Measurements from ENCODE around the gene FBXW11. TPM values are rescaled to one million over a fixed set of nuclear protein-coding genes. Genes with fewer than 3 reads are reported as not detected.

The FBXW11 gene
- total and polyA plus RNA-seq, 10 of the 15 experiments (the other 5 are each of a cell fraction or from before 2014, with no cell fraction given) = 4.3 to 61.5 (median 40.0) TPM

GRCh38 chr5:172031894-172032461, 25.5 kb upstream of the FBXW11 start:
- H3K4me1 ChIP-seq (ENCODE audit: control insufficient read depth, insufficient read depth, low read length) = peaks cover 5% of the 10 kb centered on the region
- TF ChIP-seq NR2C2 (IDR thresholded peaks at IDR 0.05; ENCODE audit: borderline replicate concordance, control insufficient read depth, insufficient read length, low read depth) (no peak), NKRF (conservative IDR thresholded peaks at IDR 0.05) (no peak), ELK1 (IDR thresholded peaks at IDR 0.05; ENCODE audit: low read depth, low read length) (no peak), PAX5 (IDR thresholded peaks at IDR 0.05; ENCODE audit: borderline replicate concordance, low read depth, low read length) (no peak), HCFC1 (IDR thresholded peaks at IDR 0.05; ENCODE audit: low read length) (no peak), ATF3 (IDR thresholded peaks at IDR 0.05; ENCODE audit: borderline replicate concordance, extremely low read depth, low read depth, low read length) (no peak), MEF2B (IDR thresholded peaks at IDR 0.05; ENCODE audit: partially characterized antibody, poor library complexity, severe bottlenecking) (no peak), YBX1 (IDR thresholded peaks at IDR 0.05) (no peak), CHD4 (IDR thresholded peaks at IDR 0.05) (no peak), MTA2 (IDR thresholded peaks at IDR 0.05; ENCODE audit: low read depth) (no peak), SMARCA5 (IDR thresholded peaks at IDR 0.05) (no peak), SMAD1 (IDR thresholded peaks at IDR 0.05; ENCODE audit: low read depth, partially characterized antibody) (no peak), CBFB (IDR thresholded peaks at IDR 0.05; ENCODE audit: low read depth) (no peak)
- peaks cover 5% of the 10 kb centered on the region; the same call in 2 of the 3 replicates for H3K9me3 ChIP-seq (replicated peaks; ENCODE audit: control insufficient read depth, insufficient read depth, low read length)
- BruUV-seq (replicated peaks) = no TSS peak
- no peaks in the 10 kb centered on the region for H3K27me3 ChIP-seq (replicated peaks in 1 of 2; ENCODE audit: control insufficient read depth in 2 of 2, insufficient read depth in 2 of 2, low read length in 1 of 2)
- H3K79me2 ChIP-seq (ENCODE audit: control insufficient read depth, insufficient read depth, low read length) = no peaks in the 10 kb centered on the region
- POLR2A ChIA-PET = no interaction called here
- H3K4me2 ChIP-seq (ENCODE audit: control insufficient read depth, insufficient read depth) = no peak overlapping the region
- no peak overlapping the region for H2AFZ ChIP-seq (ENCODE audit: control insufficient read depth, low read depth, low read length)
- intact Hi-C loops (cut with micrococcal nuclease; ENCODE audit: unreplicated experiment) = no loop called here
- no peaks in the 10 kb centered on the region for H3K36me3 ChIP-seq (ENCODE audit: control insufficient read depth in 2 of 2, insufficient read depth in 2 of 2, low read length in 1 of 2)
- CTCF ChIA-PET = interaction anchor here (1.2 kb wide), 1 partner anchor 120 kb away, joined by 5 read pairs; no protein-coding TSS in a partner anchor
- no peak for FAIRE-seq
- no peaks in the 10 kb centered on the region for H4K20me1 ChIP-seq (ENCODE audit: control insufficient read depth, insufficient read depth)
- RAD21 ChIA-PET (ENCODE audit: unreplicated experiment) = no interaction called here
- no peak for ATAC-seq
- WGBS (ENCODE audit: insufficient coverage, insufficient replicate concordance, low lambda C conversion rate, missing lambda C conversion rate) = 49% methylated on average over 4 of the region's 4 CpGs
- H3K4me3 ChIP-seq = no peak overlapping the region
- no peak overlapping the region for H3K9ac ChIP-seq (ENCODE audit: control insufficient read depth, insufficient read depth, low read length)
- SMC1A ChIA-PET (ENCODE audit: uncharacterized antibody, unreplicated experiment) = no interaction called here
- no peak overlapping the region for H3K27ac ChIP-seq (ENCODE audit: control insufficient read depth, insufficient read depth)
- in situ Hi-C loops (cut with MboI) = no loop called here
- DNase-seq (ENCODE audit: low read depth, low spot score) = no peak
